ENCODE data around the gene CPLX3.

DNA sequence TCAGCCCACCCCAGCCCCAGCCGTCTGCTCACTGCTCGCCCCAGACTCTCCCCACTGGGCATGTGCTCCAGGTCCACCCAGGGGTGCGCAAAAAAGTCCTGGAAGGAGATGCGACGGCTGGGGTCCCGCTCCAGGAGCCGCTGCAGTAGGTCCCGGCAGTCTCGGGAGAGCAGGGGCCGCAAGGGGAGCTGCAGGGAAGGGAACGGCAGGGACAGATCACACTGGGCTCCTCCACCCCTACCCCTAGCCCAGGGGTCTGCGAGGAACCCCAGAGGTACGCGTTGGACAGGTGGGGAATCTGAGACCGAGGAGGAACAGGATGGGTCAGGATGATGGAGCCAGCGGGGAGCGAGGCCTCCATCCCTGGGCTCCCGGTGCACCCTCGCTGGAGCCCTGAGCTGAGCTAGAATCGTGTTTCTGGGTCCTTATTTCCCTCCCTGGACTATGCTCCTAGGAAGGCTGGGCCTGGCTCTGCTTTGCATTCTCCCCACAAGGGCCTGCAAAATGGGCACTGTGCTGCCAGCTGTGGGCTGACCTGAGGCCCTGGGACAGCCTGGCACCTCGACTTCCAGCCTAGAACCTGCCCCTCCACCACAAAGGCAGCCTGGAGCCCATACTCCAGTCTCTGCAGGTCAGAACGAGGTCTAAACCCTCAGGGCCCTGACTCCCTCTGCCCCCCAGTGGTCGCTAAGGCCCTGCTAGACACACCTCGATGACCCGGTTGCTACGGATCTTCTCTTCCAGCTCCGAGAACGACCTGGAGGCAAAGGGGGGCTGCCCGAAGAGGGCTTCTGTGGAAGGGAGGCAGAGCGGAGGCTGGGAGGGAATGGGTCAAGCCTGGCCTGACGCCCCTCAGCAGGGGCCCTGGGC lies 13.3 kb downstream of the CPLX3 start:
- TF ChIP-seq POLR2AphosphoS5 (IDR thresholded peaks at IDR 0.05; ENCODE audit: low read depth, low read length): no peak
- TF ChIP-seq REST (IDR thresholded peaks at IDR 0.05; ENCODE audit: insufficient read depth in 1 of 2, low read depth in 2 of 2, low read length in 2 of 2): no peak
